BLaER1 (cell line): ENCODE data around the gene SLC25A22.

ENCODE experiments used
- H3K27ac ChIP-seq: shearing (Covaris generic); formaldehyde crosslinking; 2 replicates; pipeline ENCODE4 v1.8.1; 2022
- H3K27me3 ChIP-seq: shearing (Covaris generic); formaldehyde crosslinking; 2 replicates; pipeline ENCODE4 v1.8.1; 2022
- H3K36me3 ChIP-seq: shearing (Covaris generic); formaldehyde crosslinking; 2 replicates; pipeline ENCODE4 v1.8.1; 2022
- H3K4me1 ChIP-seq: shearing (Covaris generic); formaldehyde crosslinking; 2 replicates; pipeline ENCODE4 v1.8.1; 2022
- H3K4me2 ChIP-seq: shearing (Covaris generic); formaldehyde crosslinking; 2 replicates; pipeline ENCODE4 v1.8.1; 2022
- H3K4me3 ChIP-seq: shearing (Covaris generic); formaldehyde crosslinking; 2 replicates; pipeline ENCODE4 v1.8.1; 2022
- H3K9ac ChIP-seq: shearing (Covaris generic); formaldehyde crosslinking; 2 replicates; pipeline ENCODE4 v1.8.1; 2022
- H3K9me3 ChIP-seq: shearing (Covaris generic); formaldehyde crosslinking; 2 replicates; pipeline ENCODE4 v1.8.1; 2022
- H4K20me1 ChIP-seq: shearing (Covaris generic); formaldehyde crosslinking; 2 replicates; pipeline ENCODE4 v1.8.1; 2022
- Cebpa-rat ChIP-seq: shearing (Covaris generic); IDR thresholded peaks from 2 replicates; pipeline ENCODE4 v1.8.1; 2022

The SLC25A22 gene

GRCh38 chr11:773425-773824 lies 24.7 kb downstream of the SLC25A22 start:
- no peak for TF ChIP-seq Cebpa-rat
- peak overlapping the region; percentile 43; the same call in 1 of the 2 replicates for H3K9ac ChIP-seq
- no peaks in the 10 kb centered on the region for H3K9me3 ChIP-seq
- H3K4me2 ChIP-seq: no peak overlapping the region
- no peak overlapping the region for H3K4me3 ChIP-seq
- peaks cover 35% of the 10 kb centered on the region for H3K4me1 ChIP-seq
- 0 out of 2 replicates have a peak overlapping the region, but pooled peaks have one; percentile 35 for H3K27ac ChIP-seq
- H3K36me3 ChIP-seq: peaks cover 67% of the 10 kb centered on the region
- H4K20me1 ChIP-seq: peaks cover 82% of the 10 kb centered on the region
- H3K27me3 ChIP-seq: no peaks in the 10 kb centered on the region

GRCh38 chr11:772429-773390 lies 25.4 kb downstream of the SLC25A22 start:
- TF ChIP-seq Cebpa-rat: no peak
- Histone ChIP-seq H3K4me1 (peaks cover 30% of the 10 kb centered on the region), H3K9ac (no peak overlapping the region), H3K36me3 (peaks cover 73% of the 10 kb centered on the region), H4K20me1 (peaks cover 86% of the 10 kb centered on the region), H3K4me3 (no peak overlapping the region), H3K9me3 (no peaks in the 10 kb centered on the region), H3K27ac (no peak overlapping the region), H3K27me3 (no peaks in the 10 kb centered on the region), H3K4me2 (no peak overlapping the region)

DNA sequence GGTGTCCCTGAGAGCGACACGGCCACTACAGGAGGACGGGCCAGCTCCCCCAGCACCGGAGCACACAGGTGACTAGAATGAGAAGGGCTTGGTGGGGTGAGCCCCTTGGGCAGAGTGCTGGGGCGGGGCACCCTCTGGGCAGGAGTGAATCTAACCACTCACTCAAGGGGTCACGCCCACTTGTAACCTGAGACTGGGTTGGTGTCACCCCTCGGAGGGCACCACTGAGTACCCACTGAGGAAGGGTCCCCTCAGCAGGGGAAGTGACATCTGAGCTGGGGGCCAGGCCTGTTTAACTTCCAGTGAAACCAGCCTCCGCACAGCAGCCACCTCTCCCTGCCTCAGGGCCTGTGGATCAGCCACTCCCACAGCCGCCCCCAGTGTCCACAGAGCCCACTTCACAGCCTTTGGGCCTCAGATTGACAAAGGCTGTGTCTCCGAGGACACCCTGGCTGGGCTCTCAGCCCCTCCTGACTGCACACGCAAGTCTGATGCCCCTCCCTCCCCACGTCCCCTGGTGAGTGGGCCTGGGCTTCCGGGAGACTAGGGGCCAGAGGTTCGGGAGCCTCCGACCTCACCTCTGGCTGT lies 26.4 kb downstream of the SLC25A22 start:
- H3K27me3 ChIP-seq: no peaks in the 10 kb centered on the region
- no peak overlapping the region for H3K4me2 ChIP-seq
- no peak overlapping the region for H3K4me3 ChIP-seq
- H3K36me3 ChIP-seq: peaks cover 83% of the 10 kb centered on the region
- H3K4me1 ChIP-seq: peaks cover 30% of the 10 kb centered on the region
- peaks cover 94% of the 10 kb centered on the region for H4K20me1 ChIP-seq
- H3K9me3 ChIP-seq: no peaks in the 10 kb centered on the region
- no peak overlapping the region for H3K27ac ChIP-seq
- TF ChIP-seq Cebpa-rat: no peak
- H3K9ac ChIP-seq: no peak overlapping the region

- TF ChIP-seq Cebpa-rat: no peak
- Histone ChIP-seq H3K4me2 (no peak overlapping the region), H3K27ac (no peak overlapping the region), H3K4me3 (no peak overlapping the region), H3K9ac (no peak overlapping the region), H3K27me3 (no peaks in the 10 kb centered on the region), H4K20me1 (peaks cover 94% of the 10 kb centered on the region), H3K9me3 (no peaks in the 10 kb centered on the region), H3K4me1 (peaks cover 24% of the 10 kb centered on the region), H3K36me3 (peaks cover 91% of the 10 kb centered on the region)
Observed at GRCh38 chr11:770642-771616, 27.2 kb downstream of the SLC25A22 start.

GRCh38 chr11:769887-770641 lies 28.0 kb downstream of the SLC25A22 start:
- no peak overlapping the region for H3K9ac ChIP-seq

DNA sequence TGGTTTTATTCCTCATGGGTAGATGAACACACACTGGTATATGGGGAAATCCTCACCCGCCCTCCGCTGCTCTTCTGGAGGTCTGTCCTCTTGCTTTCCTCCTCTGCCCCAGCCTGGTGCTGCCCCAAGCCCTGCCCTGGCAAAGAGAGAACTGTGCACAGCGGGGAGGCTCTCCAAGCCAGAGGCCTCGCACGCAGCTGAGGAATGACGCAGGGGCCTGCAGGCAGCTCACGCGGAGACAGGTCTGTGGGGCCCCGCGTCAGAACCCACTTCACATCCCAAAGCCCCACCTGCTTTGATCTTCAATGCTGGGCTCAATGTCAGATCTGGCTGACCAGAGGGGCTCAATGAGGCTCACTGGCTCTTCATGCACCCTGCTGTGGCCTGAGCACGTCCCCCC lies 30.8 kb downstream of the SLC25A22 start:
- Histone ChIP-seq H3K27ac (no peak overlapping the region), H4K20me1 (peaks cover 90% of the 10 kb centered on the region)

More at GRCh38 chr11:769887-770641, 28.0 kb downstream of the SLC25A22 start:
- Histone ChIP-seq H3K36me3 (peaks cover 97% of the 10 kb centered on the region), H3K4me3 (no peak overlapping the region), H3K9me3 (no peaks in the 10 kb centered on the region), H3K27me3 (no peaks in the 10 kb centered on the region), H4K20me1 (peaks cover 94% of the 10 kb centered on the region), H3K4me1 (peaks cover 15% of the 10 kb centered on the region), H3K4me2 (no peak overlapping the region), H3K27ac (no peak overlapping the region)
- no peak for TF ChIP-seq Cebpa-rat

GRCh38 chr11:766936-767210 lies 31.2 kb downstream of the SLC25A22 start:
- Histone ChIP-seq H3K27ac (no peak overlapping the region), H3K4me2 (no peak overlapping the region), H3K27me3 (no peaks in the 10 kb centered on the region), H3K9ac (no peak overlapping the region), H3K9me3 (no peaks in the 10 kb centered on the region), H4K20me1 (peaks cover 90% of the 10 kb centered on the region), H3K4me1 (no peaks in the 10 kb centered on the region), H3K4me3 (no peak overlapping the region), H3K36me3 (peaks cover 94% of the 10 kb centered on the region)
- TF ChIP-seq Cebpa-rat: no peak

More for the DNA sequence above, 30.8 kb downstream of the SLC25A22 start:
- H3K4me1 ChIP-seq: no peaks in the 10 kb centered on the region
- H3K27me3 ChIP-seq: no peaks in the 10 kb centered on the region
- no peaks in the 10 kb centered on the region for H3K9me3 ChIP-seq
- TF ChIP-seq Cebpa-rat: no peak
- no peak overlapping the region for H3K9ac ChIP-seq
- peaks cover 94% of the 10 kb centered on the region for H3K36me3 ChIP-seq
- H3K4me2 ChIP-seq: no peak overlapping the region
- H3K4me3 ChIP-seq: no peak overlapping the region

DNA sequence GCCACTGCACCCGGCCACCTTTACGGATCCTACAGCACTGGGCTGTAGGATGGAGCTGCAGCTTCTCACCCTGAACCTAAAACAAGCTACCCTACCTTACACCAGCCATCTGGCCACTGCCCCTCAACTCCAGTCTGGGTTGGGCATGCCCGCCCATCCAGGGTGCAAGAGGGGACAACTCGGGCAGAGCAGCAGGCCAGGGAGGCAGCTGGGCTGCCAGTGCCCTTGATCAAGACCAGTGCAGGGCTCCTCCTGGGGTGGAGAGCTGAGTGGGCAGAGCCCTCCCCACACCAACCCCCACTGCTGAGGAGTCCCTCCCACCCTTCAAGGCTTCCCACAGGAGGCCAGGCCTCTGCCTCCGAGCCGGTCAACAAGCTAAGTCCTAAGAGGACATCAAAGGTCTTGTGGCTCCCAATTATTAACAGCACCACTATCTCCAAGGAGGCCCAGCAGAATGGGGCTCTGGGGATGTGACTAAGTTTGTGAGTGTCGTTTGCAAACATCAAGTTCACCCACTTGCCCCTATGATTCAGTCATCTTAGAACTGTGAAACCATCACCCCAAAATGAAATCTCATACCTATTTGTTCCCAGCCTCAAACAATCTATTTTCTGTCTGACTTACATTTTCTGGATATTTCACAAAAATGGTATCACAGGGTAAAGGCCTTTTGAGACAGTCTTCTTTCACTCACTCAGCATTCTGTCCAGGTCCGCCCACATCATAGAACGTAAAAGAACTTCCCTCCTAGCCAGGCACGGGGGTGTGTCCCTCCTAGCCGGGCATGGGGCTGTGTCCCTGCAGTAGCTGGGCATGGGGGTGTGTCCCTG lies 31.8 kb downstream of the SLC25A22 start:
- peaks cover 94% of the 10 kb centered on the region for H3K36me3 ChIP-seq
- no peak overlapping the region for H3K4me3 ChIP-seq
- H3K27me3 ChIP-seq: no peaks in the 10 kb centered on the region
- H3K4me2 ChIP-seq: no peak overlapping the region
- no peak for TF ChIP-seq Cebpa-rat
- H3K9me3 ChIP-seq: no peaks in the 10 kb centered on the region
- H4K20me1 ChIP-seq: peaks cover 90% of the 10 kb centered on the region
- H3K9ac ChIP-seq: no peak overlapping the region; the same call in 1 of the 2 replicates
- H3K27ac ChIP-seq: no peak overlapping the region
- no peaks in the 10 kb centered on the region for H3K4me1 ChIP-seq
